Gastrocnemius medialis (tissue), 4 donors: ENCODE data around the gene MAPK4. TPM values are rescaled to one million over a fixed set of nuclear protein-coding genes. Genes with fewer than 3 reads are reported as not detected.
"Not testable (repeated sequence)": the region's sequence is repeated elsewhere in the genome, so short reads cannot be mapped to it uniquely, and the experiment has no call there.

ENCODE experiments used
- ATAC-seq, 2 donors: fragments of 150-250 bp; one replicate each; pipeline ENCODE4 v1.9.1; 2016
- DNase-seq, 2 donors: peaks; one replicate each; pipeline ENCODE4 v3.0.0-alpha.2; 2019
- H3K27ac ChIP-seq, 4 donors: fragments of 200-600 bp; sonication (generic); 1 replicate in 1 of 4; 2 replicates in 3 of 4; pipeline ENCODE4 v1.5.1; 2016 to 2018; ENCODE audit warnings: mild to moderate bottlenecking in 2 of 4, moderate library complexity in 1 of 4
- H3K27me3 ChIP-seq, 3 donors: fragments of 200-600 bp; sonication (generic) in 2 of 3; 1 replicate in 1 of 3; 2 replicates in 2 of 3; pipeline versions ENCODE4 v1.5.1 to v1.6.0; 2016 to 2019; ENCODE audit warnings: mild to moderate bottlenecking in 1 of 3, moderate library complexity in 1 of 3
- H3K36me3 ChIP-seq, 2 donors: fragments of 200-600 bp; sonication (generic) in 1 of 2; one replicate each; pipeline ENCODE4 v1.5.1; 2017 to 2018
- H3K4me1 ChIP-seq, 2 donors: fragments of 200-600 bp; sonication (generic) in 1 of 2; one replicate each; pipeline ENCODE4 v1.5.1; 2016 to 2017; ENCODE audit warnings: mild to moderate bottlenecking in 2 of 2
- H3K4me3 ChIP-seq, 4 donors: fragments of 200-600 bp; sonication (generic) in 3 of 4; 1 replicate in 1 of 4; 2 replicates in 3 of 4; pipeline ENCODE4 v1.5.1; 2016 to 2019; ENCODE audit warnings: mild to moderate bottlenecking in 2 of 4
- H3K9me3 ChIP-seq, 3 donors: fragments of 200-600 bp; sonication (generic) in 2 of 3; 1 replicate in 1 of 3; 2 replicates in 2 of 3; pipeline ENCODE4 v1.5.1; 2016 to 2019
- CTCF ChIP-seq, 5 experiments: fragments of 450-650 bp in 3 of 5; fragments of 200-600 bp in 2 of 5; sonication (generic) in 2 of 5; IDR thresholded peaks in 4 of 5; conservative IDR thresholded peaks in 1 of 5; 1 replicate in 4 of 5; 2 replicates in 1 of 5; pipeline ENCODE4 v1.5.1; 2016 to 2019; ENCODE audit warnings: antibody characterized with exemption in 5 of 5, mild to moderate bottlenecking in 3 of 5, moderate library complexity in 3 of 5
- POLR2A ChIP-seq, 2 donors: fragments of 450-650 bp; IDR thresholded peaks; one replicate each; pipeline ENCODE4 v1.6.1; 2017; ENCODE audit warnings: antibody characterized with exemption in 2 of 2, mild to moderate bottlenecking in 2 of 2, moderate library complexity in 2 of 2
- in situ Hi-C, 4 donors: fragments of 200-750 bp; cut with MboI; loops; one replicate each; pipeline versions ENCODE4 v1.15.0 to v1.8.0; 2017; ENCODE audit warnings: low sequenced_read_pairs in 4 of 4
- intact Hi-C: fragments of 100-400 bp; cut with DNase I; formaldehyde crosslinking; loops from one replicate; pipeline ENCODE4 v1.15.1; 2023; ENCODE audit warnings: low total_unique reads
- total RNA-seq, 4 donors: library from RNA; depleted of rRNA; stranded (reverse); fragments of >200 nt; gene quantifications; one replicate each; pipeline versions ENCODE4 v1.1.0 to v1.2.3, GENCODE V29; 2016

MAPK4 gene
- total RNA-seq, 4 donors from 2014 or later, result 0.68 to 2.4 (median 1.7) TPM

- intact Hi-C loops (no loop called here), in situ Hi-C loops (no loop called here)
- Histone ChIP-seq H3K4me3 (no peak overlapping the region), H3K4me1 (peaks cover 0 to 10% of the 10 kb centered on the region in 2 donors), H3K27ac (no peak overlapping the region), H3K27me3 (peaks cover 0 to 8% (median 4%) of the 10 kb centered on the region in 3 donors), H3K9me3 (peaks cover 0 to 6% (median 0%) of the 10 kb centered on the region in 3 donors), H3K36me3 (no peaks in the 10 kb centered on the region)
- ATAC-seq, result no peak
- no peak for DNase-seq
- TF ChIP-seq CTCF (IDR thresholded peaks at IDR 0.05 in 4 of 5, conservative IDR thresholded peaks at IDR 0.05 in 1 of 5), result no peak
- no peak for TF ChIP-seq POLR2A (IDR thresholded peaks at IDR 0.05)
Measured at GRCh38 chr18:50558157-50558556, 1.7 kb upstream of the MAPK4 start.

- DNase-seq (no peak), ATAC-seq (peak; percentile 4 to 19)
- TF ChIP-seq POLR2A (IDR thresholded peaks at IDR 0.05) (no peak), CTCF (IDR thresholded peaks at IDR 0.05 in 4 of 5, conservative IDR thresholded peaks at IDR 0.05 in 1 of 5) (no peak)
- Histone ChIP-seq H3K27ac (peak overlapping the region; percentile 59 to 78 (median 68)), H3K9me3 (peaks cover 0 to 6% (median 0%) of the 10 kb centered on the region in 3 donors), H3K36me3 (no peaks in the 10 kb centered on the region), H3K27me3 (peaks cover 0 to 8% (median 4%) of the 10 kb centered on the region in 3 donors), H3K4me3 (peak overlapping the region; percentile 61 to 76 (median 68)), H3K4me1 (peaks cover 0 to 10% of the 10 kb centered on the region in 2 donors)
- in situ Hi-C loops, result no loop called here
- intact Hi-C loops, result no loop called here
Measured at GRCh38 chr18:50558948-50559751, 737 bp upstream of the MAPK4 start.

- Histone ChIP-seq H3K4me1 (peaks cover 0 to 10% of the 10 kb centered on the region in 2 donors), H3K9me3 (no peaks in the 10 kb centered on the region), H3K27ac (peak overlapping the region in 1 of 4 donors; percentile 46), H3K36me3 (no peaks in the 10 kb centered on the region), H3K4me3 (peak overlapping the region; percentile 68 to 87 (median 78)), H3K27me3 (peaks cover 0 to 8% (median 4%) of the 10 kb centered on the region in 3 donors)
- no peak for TF ChIP-seq POLR2A (IDR thresholded peaks at IDR 0.05)
- TF ChIP-seq CTCF (IDR thresholded peaks at IDR 0.05 in 4 of 5, conservative IDR thresholded peaks at IDR 0.05 in 1 of 5), result no peak
- in situ Hi-C loops (no loop called here), intact Hi-C loops (loop anchor here (2.0 to 5.0 kb wide), 3 partner anchors 51 to 221 kb away; no protein-coding TSS in a partner anchor)
- ATAC-seq (peak; percentile 3 to 39), DNase-seq (peak in 1 of 2 donors; percentile 7)
Measured at GRCh38 chr18:50560681-50561629, 1.1 kb downstream of the MAPK4 start.

- in situ Hi-C loops, DNase-seq, H3K27me3 ChIP-seq, H3K9me3 ChIP-seq, ATAC-seq, H3K4me3 ChIP-seq, H3K36me3 ChIP-seq, H3K27ac ChIP-seq: not testable (repeated sequence)
- H3K4me1 ChIP-seq, result peaks cover 0 to 10% of the 10 kb centered on the region in 2 donors
- intact Hi-C loops, result loop anchor here (5.0 kb wide), 2 partner anchors 50 to 220 kb away; no protein-coding TSS in a partner anchor
Measured at GRCh38 chr18:50562258-50562657, 2.4 kb downstream of the MAPK4 start.
